Breast epithelium (tissue), 4 donors: ENCODE measurements around the gene POU2F2. TPM values are rescaled to one million over a fixed set of nuclear protein-coding genes. Genes with fewer than 3 reads are reported as not detected.

ENCODE experiments used
- DNase-seq, 2 donors: peaks; one replicate each; pipeline ENCODE4 v3.0.0-alpha.2; 2019; ENCODE audit warnings: low spot score in 2 of 2
- H3K27ac ChIP-seq, 2 donors: fragments of 200-600 bp; sonication (generic) in 1 of 2; one replicate each; pipeline ENCODE4 v1.5.1; 2016 to 2019; ENCODE audit warnings: mild to moderate bottlenecking in 1 of 2
- H3K27me3 ChIP-seq, 2 donors: fragments of 200-600 bp; sonication (generic) in 1 of 2; one replicate each; pipeline versions ENCODE4 v1.5.1 to v1.6.0; 2017 to 2019; ENCODE audit warnings: control low read depth in 1 of 2, mild to moderate bottlenecking in 1 of 2
- H3K36me3 ChIP-seq: fragments of 200-600 bp; one replicate; pipeline ENCODE4 v1.5.1; 2019
- H3K4me1 ChIP-seq, 2 donors: fragments of 200-600 bp; sonication (generic); one replicate each; pipeline ENCODE4 v1.5.1; 2016 to 2019; ENCODE audit warnings: control low read depth in 1 of 2
- H3K4me3 ChIP-seq, 3 donors: fragments of 200-600 bp; sonication (generic); 1 replicate in 2 of 3; 2 replicates in 1 of 3; pipeline ENCODE4 v1.5.1; 2016 to 2019; ENCODE audit warnings: mild to moderate bottlenecking in 3 of 3, moderate library complexity in 2 of 3
- H3K9me3 ChIP-seq, 2 donors: fragments of 200-600 bp; sonication (generic) in 1 of 2; one replicate each; pipeline ENCODE4 v1.5.1; 2016 to 2019; ENCODE audit warnings: control low read depth in 1 of 2
- CTCF ChIP-seq, 3 donors: fragments of 450-650 bp; IDR thresholded peaks; one replicate each; pipeline ENCODE4 v1.5.1; 2016 to 2017; ENCODE audit warnings: antibody characterized with exemption in 3 of 3, mild to moderate bottlenecking in 3 of 3, moderate library complexity in 3 of 3
- POLR2A ChIP-seq: fragments of 450-650 bp; IDR thresholded peaks from one replicate; pipeline ENCODE4 v1.6.1; 2016; ENCODE audit warnings: antibody characterized with exemption, mild to moderate bottlenecking, moderate library complexity
- POLR2AphosphoS5 ChIP-seq, 3 donors: sonication (generic); formaldehyde crosslinking; IDR thresholded peaks; one replicate each; pipeline ENCODE4 v1.6.1; 2017; ENCODE audit warnings: antibody characterized with exemption in 3 of 3
- intact Hi-C: fragments of 100-400 bp; cut with DNase I; formaldehyde crosslinking; loops from one replicate; pipeline ENCODE4 v1.15.1; 2023; ENCODE audit warnings: low total_unique reads
- total RNA-seq, 3 donors: library from RNA; depleted of rRNA; stranded (reverse); fragments of >200 nt; gene quantifications; one replicate each; pipeline ENCODE4 v1.1.0, GENCODE V29; 2016

POU2F2 gene
- total RNA-seq, 3 donors from 2014 or later: 1.2 to 2.9 (median 1.6) TPM

GRCh38 chr19:42148266-42148665 lies 16.0 kb upstream of the POU2F2 start:
- H3K27me3 ChIP-seq: peaks cover 0 to 28% of the 10 kb centered on the region in 2 donors
- no peak for DNase-seq
- intact Hi-C loops: loop anchor here (1.0 kb wide), 1 partner anchor 33 kb away; no protein-coding TSS in a partner anchor

GRCh38 chr19:42143341-42144234 lies 11.3 kb upstream of the POU2F2 start:
- DNase-seq: no peak
- no peaks in the 10 kb centered on the region for H3K36me3 ChIP-seq
- no peaks in the 10 kb centered on the region for H3K4me1 ChIP-seq
- no peaks in the 10 kb centered on the region for H3K9me3 ChIP-seq
- no peak overlapping the region for H3K27ac ChIP-seq
- no peak overlapping the region for H3K4me3 ChIP-seq
- intact Hi-C loops: no loop called here
- no peaks in the 10 kb centered on the region for H3K27me3 ChIP-seq
- TF ChIP-seq CTCF (IDR thresholded peaks at IDR 0.05): no peak
- TF ChIP-seq POLR2A: no peak
- no peak for TF ChIP-seq POLR2AphosphoS5 (IDR thresholded peaks at IDR 0.05)

More at GRCh38 chr19:42148266-42148665, 16.0 kb upstream of the POU2F2 start:
- no peak overlapping the region for H3K27ac ChIP-seq
- no peak overlapping the region for H3K4me3 ChIP-seq
- no peaks in the 10 kb centered on the region for H3K9me3 ChIP-seq
- no peaks in the 10 kb centered on the region for H3K36me3 ChIP-seq
- TF ChIP-seq POLR2A: no peak
- TF ChIP-seq CTCF (IDR thresholded peaks at IDR 0.05): no peak
- TF ChIP-seq POLR2AphosphoS5 (IDR thresholded peaks at IDR 0.05): no peak
- no peaks in the 10 kb centered on the region for H3K4me1 ChIP-seq

- no peaks in the 10 kb centered on the region for H3K36me3 ChIP-seq
- H3K27me3 ChIP-seq: peaks cover 0 to 4% of the 10 kb centered on the region in 2 donors
- no peaks in the 10 kb centered on the region for H3K4me1 ChIP-seq
- intact Hi-C loops: no loop called here
- no peak overlapping the region for H3K27ac ChIP-seq
- no peak for TF ChIP-seq CTCF (IDR thresholded peaks at IDR 0.05)
- no peak for TF ChIP-seq POLR2A
- no peak for TF ChIP-seq POLR2AphosphoS5 (IDR thresholded peaks at IDR 0.05)
- DNase-seq: no peak
- no peak overlapping the region for H3K4me3 ChIP-seq
- H3K9me3 ChIP-seq: no peaks in the 10 kb centered on the region
These were observed 8.0 kb upstream of the POU2F2 start for GRCh38 chr19:42140125-42140754.

GRCh38 chr19:42134535-42135070 lies 2.4 kb upstream of the POU2F2 start:
- no peaks in the 10 kb centered on the region for H3K9me3 ChIP-seq
- no peak overlapping the region for H3K27ac ChIP-seq
- H3K27me3 ChIP-seq: peaks cover 0 to 16% of the 10 kb centered on the region in 2 donors
- intact Hi-C loops: no loop called here
- H3K36me3 ChIP-seq: no peaks in the 10 kb centered on the region
- DNase-seq: no peak
- H3K4me1 ChIP-seq: no peaks in the 10 kb centered on the region
- TF ChIP-seq POLR2A (no peak), CTCF (IDR thresholded peaks at IDR 0.05) (no peak), POLR2AphosphoS5 (IDR thresholded peaks at IDR 0.05) (no peak)
- H3K4me3 ChIP-seq: no peak overlapping the region
